HG03060 (cell line): ENCODE measurements around the gene GNAL.

Experiments
- ATAC-seq: cut with Tn5 transposase; IDR thresholded peaks from one replicate; pipeline ENCODE4 v1.9.1; 2021; ENCODE audit warnings: low read depth, moderate number of reproducible peaks; ENCODE audit not compliant: unreplicated experiment

GNAL gene

GRCh38 chr18:11800566-11801334, 111.7 kb downstream of the GNAL start:
- no peak for ATAC-seq

- no peak for ATAC-seq
Observed at GRCh38 chr18:11801573-11801972, 112.5 kb downstream of the GNAL start.

GRCh38 chr18:11802158-11802557, 113.1 kb downstream of the GNAL start:
- ATAC-seq = no peak

GRCh38 chr18:11802586-11802985, 113.5 kb downstream of the GNAL start:
- ATAC-seq = no peak

- no peak for ATAC-seq
Observed at GRCh38 chr18:11807233-11807632, 118.2 kb downstream of the GNAL start.

GRCh38 chr18:11808001-11808855, 119.2 kb downstream of the GNAL start:
- ATAC-seq = no peak

- no peak for ATAC-seq
Observed at GRCh38 chr18:11809895-11810294, 120.8 kb downstream of the GNAL start.

- no peak for ATAC-seq
Observed at GRCh38 chr18:11810379-11810778, 121.3 kb downstream of the GNAL start.

GRCh38 chr18:11811009-11811408, 121.9 kb downstream of the GNAL start:
- ATAC-seq = no peak

- ATAC-seq = no peak
Observed at GRCh38 chr18:11817229-11817628, 128.2 kb downstream of the GNAL start.

- no peak for ATAC-seq
Observed at GRCh38 chr18:11818486-11819203, 129.6 kb downstream of the GNAL start.

- no peak for ATAC-seq
Observed at GRCh38 chr18:11819938-11820337, 130.9 kb downstream of the GNAL start.

- ATAC-seq = no peak
Observed at GRCh38 chr18:11820697-11821096, 131.6 kb downstream of the GNAL start.

GRCh38 chr18:11821208-11821607, 132.1 kb downstream of the GNAL start:
- ATAC-seq = no peak

- ATAC-seq = no peak
Observed at GRCh38 chr18:11821643-11822237, 132.7 kb downstream of the GNAL start.

- ATAC-seq = no peak
Observed at GRCh38 chr18:11823545-11823944, 134.5 kb downstream of the GNAL start.

- no peak for ATAC-seq
Observed at GRCh38 chr18:11826836-11827235, 137.8 kb downstream of the GNAL start.

GRCh38 chr18:11828786-11829432, 139.8 kb downstream of the GNAL start:
- no peak for ATAC-seq

- no peak for ATAC-seq
Observed at GRCh38 chr18:11830585-11830984, 141.5 kb downstream of the GNAL start.

GRCh38 chr18:11831921-11832320, 142.9 kb downstream of the GNAL start:
- no peak for ATAC-seq
